A549 (cell line): Measurements from ENCODE around the gene NMRK1. TPM values are rescaled to one million over a fixed set of nuclear protein-coding genes. Genes with fewer than 3 reads are reported as not detected.

Source experiments
- ATAC-seq, 2 experiments: fragments of 200-7000 bp in 1 of 2; fragments of >200 bp in 1 of 2; cut with Nextera tagmentation in 1 of 2; cut with Tn5 transposase in 1 of 2; 3 replicates each; pipeline versions ENCODE4 v1.8.0 to v1.9.1; 2018 to 2020; ENCODE audit warnings: mild to moderate bottlenecking in 1 of 2, moderate library complexity in 1 of 2
- CTCF ChIA-PET: fragments of 300-600 bp; sonication (Branson Sonifier 250); formaldehyde crosslinking; extraction: SDS; loops from one replicate; lab custom pipeline; 2021; ENCODE audit warnings: antibody characterized with exemption, inconsistent platforms; lab: Yijun Ruan, JAX
- POLR2A ChIA-PET: fragments of 350-600 bp; formaldehyde crosslinking; extraction: SDS; loops from one replicate; lab custom pipeline; 2021; ENCODE audit warnings: antibody characterized with exemption, inconsistent platforms; lab: Yijun Ruan, JAX
- DNase-seq, 2 experiments: peaks; one replicate each; pipeline versions ENCODE4 v3.0.0 to v3.0.0-alpha.2; 2011 to 2016; ENCODE audit warnings: low read depth in 1 of 2, low spot score in 1 of 2
- FAIRE-seq: peaks from 2 replicates; lab custom pipeline; 2011; peaks lifted over from hg19 to GRCh38; lab: Jason Lieb, UNC
- H3K27ac ChIP-seq, 2 experiments: fragments of >200 bp; sonication (Bioruptor Twin); formaldehyde crosslinking; 3 replicates each; pipeline ENCODE4 v1.5.1; 2016 to 2017
- H3K4me1 ChIP-seq: fragments of >200 bp; sonication (Bioruptor Twin); formaldehyde crosslinking; 3 replicates; pipeline ENCODE4 v1.6.1; 2016
- H3K4me2 ChIP-seq: fragments of >200 bp; sonication (Bioruptor Twin); formaldehyde crosslinking; 3 replicates; pipeline ENCODE4 v1.6.1; 2016
- H3K4me3 ChIP-seq: fragments of >200 bp; sonication (Bioruptor Twin); formaldehyde crosslinking; 3 replicates; pipeline ENCODE4 v1.5.1; 2016
- H3K9me3 ChIP-seq: fragments of >200 bp; sonication (Bioruptor Twin); formaldehyde crosslinking; 3 replicates; pipeline ENCODE4 v1.6.1; 2016
- BHLHE40 ChIP-seq: IDR thresholded peaks from 2 replicates; pipeline ENCODE4 v1.6.1; 2012; ENCODE audit warnings: low read depth, low read length, inconsistent platforms
- CBX8 ChIP-seq: fragments of 200-600 bp; sonication (generic); IDR thresholded peaks from 2 replicates; pipeline ENCODE4 v1.6.1; 2016
- CEBPB ChIP-seq, 2 experiments: fragments of >200 bp in 1 of 2; sonication (Bioruptor Twin) in 1 of 2; formaldehyde crosslinking in 1 of 2; IDR thresholded peaks; 2 replicates each; pipeline ENCODE4 v1.6.1; 2012 to 2016
- CHD2 ChIP-seq: fragments of 150-350 bp; IDR thresholded peaks from 2 replicates; pipeline ENCODE4 v1.6.1; 2014; ENCODE audit warnings: low read length; ENCODE audit not compliant: partially characterized antibody
- EHF ChIP-seq: fragments of 250-450 bp; sonication (Bioruptor Pico); IDR thresholded peaks from 2 replicates; pipeline ENCODE4 v1.5.0; 2020; ENCODE audit warnings: mild to moderate bottlenecking
- EHMT2 ChIP-seq: fragments of 200-600 bp; sonication (generic); IDR thresholded peaks from 2 replicates; pipeline ENCODE4 v1.6.1; 2016; ENCODE audit warnings: antibody characterized with exemption, low read depth, mild to moderate bottlenecking, moderate library complexity
- EP300 ChIP-seq, 2 experiments: fragments of >200 bp; sonication (Bioruptor Twin); formaldehyde crosslinking; IDR thresholded peaks; 2 replicates in 1 of 2; 3 replicates in 1 of 2; pipeline ENCODE4 v1.6.1; 2016 to 2017
- ESRRA ChIP-seq: fragments of 150-350 bp; IDR thresholded peaks from 2 replicates; pipeline ENCODE4 v1.6.1; 2014; ENCODE audit warnings: mild to moderate bottlenecking, low read length, borderline replicate concordance
- FOSB ChIP-seq: fragments of 250-450 bp; sonication (Bioruptor Pico); IDR thresholded peaks from 2 replicates; pipeline ENCODE4 v1.5.0; 2020; ENCODE audit warnings: mild to moderate bottlenecking, moderate library complexity
- HDAC2 ChIP-seq: fragments of 200-600 bp; sonication (generic); IDR thresholded peaks from 2 replicates; pipeline ENCODE4 v1.6.1; 2016
- HOXB5 ChIP-seq: fragments of 250-450 bp; sonication (Bioruptor Pico); IDR thresholded peaks from 2 replicates; pipeline ENCODE4 v1.5.0; 2020; ENCODE audit warnings: mild to moderate bottlenecking, moderate library complexity
- KDM1A ChIP-seq: fragments of 200-600 bp; sonication (generic); IDR thresholded peaks from 2 replicates; pipeline ENCODE4 v1.6.1; 2016; ENCODE audit warnings: low read depth, mild to moderate bottlenecking
- MAFK ChIP-seq: fragments of 450-650 bp; IDR thresholded peaks from 2 replicates; pipeline ENCODE4 v1.6.1; 2014; ENCODE audit not compliant: partially characterized antibody
- MAZ ChIP-seq: fragments of 150-350 bp; IDR thresholded peaks from 2 replicates; pipeline ENCODE4 v1.6.1; 2014; ENCODE audit warnings: antibody characterized with exemption, low read depth, low read length, borderline replicate concordance
- NR3C1 ChIP-seq: fragments of >200 bp; sonication (Bioruptor Twin); formaldehyde crosslinking; IDR thresholded peaks from 3 replicates; pipeline ENCODE4 v1.6.1; 2017
- PHF8 ChIP-seq: fragments of 200-600 bp; sonication (generic); IDR thresholded peaks from 2 replicates; pipeline ENCODE4 v1.6.1; 2016; ENCODE audit warnings: low read depth, mild to moderate bottlenecking, antibody characterized with exemption, moderate library complexity, borderline replicate concordance
- SMC3 ChIP-seq: fragments of >200 bp; sonication (Bioruptor Twin); formaldehyde crosslinking; IDR thresholded peaks from 3 replicates; pipeline ENCODE4 v1.6.1; 2018; ENCODE audit warnings: inconsistent platforms
- SREBF2 ChIP-seq: fragments of 450-650 bp; IDR thresholded peaks from 2 replicates; pipeline ENCODE4 v1.6.1; 2014; ENCODE audit warnings: mild to moderate bottlenecking, moderate library complexity
- TFCP2L1 ChIP-seq: fragments of 250-450 bp; sonication (Bioruptor Pico); IDR thresholded peaks from 2 replicates; pipeline ENCODE4 v1.5.0; 2021; ENCODE audit warnings: mild to moderate bottlenecking
- ZNF302 ChIP-seq: fragments of 250-450 bp; sonication (Bioruptor Pico); IDR thresholded peaks from 2 replicates; pipeline ENCODE4 v1.9.0; 2021; ENCODE audit warnings: inconsistent platforms, mild to moderate bottlenecking, moderate library complexity
- ZSCAN20 ChIP-seq: fragments of 250-450 bp; sonication (Bioruptor Pico); IDR thresholded peaks from 2 replicates; pipeline ENCODE4 v1.8.0; 2022; ENCODE audit warnings: mild to moderate bottlenecking, moderate library complexity
- WGBS: methylation state at CpG from one replicate; pipeline ENCODE4 v1.1.6; 2017; ENCODE audit errors: missing lambda C conversion rate; 5-methylcytosine and 5-hydroxymethylcytosine counted together
- polyA plus RNA-seq, 4 experiments: library from polyadenylated mRNA; depleted of rRNA in 3 of 4; stranded (reverse); fragments of >200 nt; fragmentation: RNase III in 1 of 4; extraction: RNeasy Plus Mini Kit Qiagen cat#74134 plus additional on column Dnase treatment in 1 of 4; gene quantifications; 2 replicates in 3 of 4; 3 replicates in 1 of 4; pipeline ENCODE4 v1.2.3, GENCODE V29; 2011 to 2017
- TF ChIP-seq, protein P1 (sequence below): fragments of 200-600 bp; sonication (generic); IDR thresholded peaks from 2 replicates; pipeline ENCODE4 v1.6.1; 2016; ENCODE audit warnings: antibody characterized with exemption, mild to moderate bottlenecking, moderate library complexity
- TF ChIP-seq, protein P2 (sequence below): fragments of >200 bp; sonication (Bioruptor Twin); formaldehyde crosslinking; IDR thresholded peaks from 3 replicates; pipeline ENCODE4 v1.5.1; 2016
- TF ChIP-seq, protein P3 (sequence below): fragments of 150-350 bp; IDR thresholded peaks from 2 replicates; pipeline ENCODE4 v1.6.1; 2014; ENCODE audit warnings: low read depth, mild to moderate bottlenecking, low read length
- TF ChIP-seq, protein P4 (sequence below): fragments of >200 bp; sonication (Bioruptor Twin); formaldehyde crosslinking; IDR thresholded peaks from 2 replicates; pipeline ENCODE4 v1.6.1; 2016
- TF ChIP-seq, protein P5 (sequence below): fragments of 450-650 bp; IDR thresholded peaks from 2 replicates; pipeline ENCODE4 v1.6.1; 2014; ENCODE audit warnings: antibody characterized with exemption
- TF ChIP-seq, protein P6 (sequence below): fragments of >200 bp; sonication (Bioruptor Twin); formaldehyde crosslinking; IDR thresholded peaks from 3 replicates; pipeline ENCODE4 v1.6.1; 2016

The NMRK1 gene
- polyA plus RNA-seq, 2 of the 4 experiments (the other 2 are of a cell fraction): 7.6 to 10.5 TPM

DNA sequence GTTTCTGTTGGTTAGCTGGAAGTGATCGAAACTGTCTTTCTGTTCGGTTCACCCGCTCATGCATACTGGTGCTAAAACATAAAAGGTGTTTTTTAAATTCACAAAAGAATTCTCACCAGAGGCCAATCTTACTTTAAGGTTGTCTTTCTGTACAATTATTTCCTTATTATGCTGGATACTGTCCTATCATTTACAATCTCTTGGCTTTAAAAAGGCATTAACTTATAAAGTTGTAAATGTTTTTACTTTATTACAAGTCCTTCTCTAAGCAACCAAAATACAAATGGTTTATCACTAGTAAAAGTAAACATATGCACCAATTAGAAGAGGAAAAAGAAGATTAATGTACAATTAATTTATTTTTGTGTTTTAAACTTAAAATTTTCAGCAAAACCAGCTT lies 70.6 kb downstream of the NMRK1 start:
- no peak overlapping the region for H3K27ac ChIP-seq
- ATAC-seq (no peak), FAIRE-seq (peak; percentile 65), DNase-seq (no peak)
- no peaks in the 10 kb centered on the region for H3K4me1 ChIP-seq
- H3K9me3 ChIP-seq: no peaks in the 10 kb centered on the region
- no peak overlapping the region for H3K4me3 ChIP-seq
- TF ChIP-seq EHMT2: no peak
- no peak for TF ChIP-seq SMC3
- TF ChIP-seq EHF: no peak
- TF ChIP-seq BHLHE40: no peak
- no peak for TF ChIP-seq MAZ
- TF ChIP-seq, protein P1, sequence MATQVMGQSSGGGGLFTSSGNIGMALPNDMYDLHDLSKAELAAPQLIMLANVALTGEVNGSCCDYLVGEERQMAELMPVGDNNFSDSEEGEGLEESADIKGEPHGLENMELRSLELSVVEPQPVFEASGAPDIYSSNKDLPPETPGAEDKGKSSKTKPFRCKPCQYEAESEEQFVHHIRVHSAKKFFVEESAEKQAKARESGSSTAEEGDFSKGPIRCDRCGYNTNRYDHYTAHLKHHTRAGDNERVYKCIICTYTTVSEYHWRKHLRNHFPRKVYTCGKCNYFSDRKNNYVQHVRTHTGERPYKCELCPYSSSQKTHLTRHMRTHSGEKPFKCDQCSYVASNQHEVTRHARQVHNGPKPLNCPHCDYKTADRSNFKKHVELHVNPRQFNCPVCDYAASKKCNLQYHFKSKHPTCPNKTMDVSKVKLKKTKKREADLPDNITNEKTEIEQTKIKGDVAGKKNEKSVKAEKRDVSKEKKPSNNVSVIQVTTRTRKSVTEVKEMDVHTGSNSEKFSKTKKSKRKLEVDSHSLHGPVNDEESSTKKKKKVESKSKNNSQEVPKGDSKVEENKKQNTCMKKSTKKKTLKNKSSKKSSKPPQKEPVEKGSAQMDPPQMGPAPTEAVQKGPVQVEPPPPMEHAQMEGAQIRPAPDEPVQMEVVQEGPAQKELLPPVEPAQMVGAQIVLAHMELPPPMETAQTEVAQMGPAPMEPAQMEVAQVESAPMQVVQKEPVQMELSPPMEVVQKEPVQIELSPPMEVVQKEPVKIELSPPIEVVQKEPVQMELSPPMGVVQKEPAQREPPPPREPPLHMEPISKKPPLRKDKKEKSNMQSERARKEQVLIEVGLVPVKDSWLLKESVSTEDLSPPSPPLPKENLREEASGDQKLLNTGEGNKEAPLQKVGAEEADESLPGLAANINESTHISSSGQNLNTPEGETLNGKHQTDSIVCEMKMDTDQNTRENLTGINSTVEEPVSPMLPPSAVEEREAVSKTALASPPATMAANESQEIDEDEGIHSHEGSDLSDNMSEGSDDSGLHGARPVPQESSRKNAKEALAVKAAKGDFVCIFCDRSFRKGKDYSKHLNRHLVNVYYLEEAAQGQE: no peak
- TF ChIP-seq NR3C1: no peak
- ChIA-PET CTCF (interaction anchor here (0.8 to 6.3 kb wide), 6 partner anchors 9 to 243 kb away, joined by 3 to 25 read pairs (median 4); no protein-coding TSS in a partner anchor), POLR2A (interaction anchor here (1.1 to 2.1 kb wide), 2 partner anchors 8 to 11 kb away, joined by 3 to 6 read pairs; partner anchors contain the start of gene CARNMT1)
- WGBS: 94% methylated on average over 3 of the region's 3 CpGs
- no peak overlapping the region for H3K4me2 ChIP-seq

DNA sequence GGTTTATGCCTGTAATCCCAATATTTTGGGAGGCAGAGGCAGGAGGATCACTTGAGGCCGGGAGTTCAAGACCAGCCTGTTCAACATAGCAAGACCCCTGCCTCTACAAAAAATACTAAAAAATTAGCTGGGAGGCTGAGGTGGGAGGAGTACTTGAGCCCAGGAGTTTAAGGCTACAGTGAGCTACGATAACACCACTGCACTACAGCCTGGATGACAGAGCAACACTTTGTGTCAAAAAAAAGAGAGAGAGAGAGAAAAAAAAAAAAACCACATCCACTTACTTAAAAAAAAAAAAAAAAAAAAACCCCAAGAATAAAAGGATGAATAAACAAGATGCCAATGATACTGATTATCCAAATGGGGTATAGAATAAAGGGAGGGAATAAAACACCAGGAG lies 74.2 kb downstream of the NMRK1 start:
- 83% methylated on average over 2 of the region's 2 CpGs for WGBS
- H3K4me2 ChIP-seq: no peak overlapping the region
- TF ChIP-seq HDAC2: no peak
- TF ChIP-seq EP300 (IDR thresholded peaks at IDR 0.05): no peak
- TF ChIP-seq MAFK: no peak
- no peak for TF ChIP-seq CBX8
- no peak for TF ChIP-seq CHD2
- no peak for TF ChIP-seq FOSB (CRISPR knock-in tag)
- TF ChIP-seq, protein P2, sequence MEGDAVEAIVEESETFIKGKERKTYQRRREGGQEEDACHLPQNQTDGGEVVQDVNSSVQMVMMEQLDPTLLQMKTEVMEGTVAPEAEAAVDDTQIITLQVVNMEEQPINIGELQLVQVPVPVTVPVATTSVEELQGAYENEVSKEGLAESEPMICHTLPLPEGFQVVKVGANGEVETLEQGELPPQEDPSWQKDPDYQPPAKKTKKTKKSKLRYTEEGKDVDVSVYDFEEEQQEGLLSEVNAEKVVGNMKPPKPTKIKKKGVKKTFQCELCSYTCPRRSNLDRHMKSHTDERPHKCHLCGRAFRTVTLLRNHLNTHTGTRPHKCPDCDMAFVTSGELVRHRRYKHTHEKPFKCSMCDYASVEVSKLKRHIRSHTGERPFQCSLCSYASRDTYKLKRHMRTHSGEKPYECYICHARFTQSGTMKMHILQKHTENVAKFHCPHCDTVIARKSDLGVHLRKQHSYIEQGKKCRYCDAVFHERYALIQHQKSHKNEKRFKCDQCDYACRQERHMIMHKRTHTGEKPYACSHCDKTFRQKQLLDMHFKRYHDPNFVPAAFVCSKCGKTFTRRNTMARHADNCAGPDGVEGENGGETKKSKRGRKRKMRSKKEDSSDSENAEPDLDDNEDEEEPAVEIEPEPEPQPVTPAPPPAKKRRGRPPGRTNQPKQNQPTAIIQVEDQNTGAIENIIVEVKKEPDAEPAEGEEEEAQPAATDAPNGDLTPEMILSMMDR: no peak
- TF ChIP-seq, protein P3, sequence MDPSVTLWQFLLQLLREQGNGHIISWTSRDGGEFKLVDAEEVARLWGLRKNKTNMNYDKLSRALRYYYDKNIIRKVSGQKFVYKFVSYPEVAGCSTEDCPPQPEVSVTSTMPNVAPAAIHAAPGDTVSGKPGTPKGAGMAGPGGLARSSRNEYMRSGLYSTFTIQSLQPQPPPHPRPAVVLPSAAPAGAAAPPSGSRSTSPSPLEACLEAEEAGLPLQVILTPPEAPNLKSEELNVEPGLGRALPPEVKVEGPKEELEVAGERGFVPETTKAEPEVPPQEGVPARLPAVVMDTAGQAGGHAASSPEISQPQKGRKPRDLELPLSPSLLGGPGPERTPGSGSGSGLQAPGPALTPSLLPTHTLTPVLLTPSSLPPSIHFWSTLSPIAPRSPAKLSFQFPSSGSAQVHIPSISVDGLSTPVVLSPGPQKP: no peak
- TF ChIP-seq, protein P4, sequence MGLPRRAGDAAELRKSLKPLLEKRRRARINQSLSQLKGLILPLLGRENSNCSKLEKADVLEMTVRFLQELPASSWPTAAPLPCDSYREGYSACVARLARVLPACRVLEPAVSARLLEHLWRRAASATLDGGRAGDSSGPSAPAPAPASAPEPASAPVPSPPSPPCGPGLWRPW: no peak
- TF ChIP-seq CEBPB (IDR thresholded peaks at IDR 0.05): no peak
- TF ChIP-seq, protein P5, sequence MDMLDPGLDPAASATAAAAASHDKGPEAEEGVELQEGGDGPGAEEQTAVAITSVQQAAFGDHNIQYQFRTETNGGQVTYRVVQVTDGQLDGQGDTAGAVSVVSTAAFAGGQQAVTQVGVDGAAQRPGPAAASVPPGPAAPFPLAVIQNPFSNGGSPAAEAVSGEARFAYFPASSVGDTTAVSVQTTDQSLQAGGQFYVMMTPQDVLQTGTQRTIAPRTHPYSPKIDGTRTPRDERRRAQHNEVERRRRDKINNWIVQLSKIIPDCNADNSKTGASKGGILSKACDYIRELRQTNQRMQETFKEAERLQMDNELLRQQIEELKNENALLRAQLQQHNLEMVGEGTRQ: no peak
- TF ChIP-seq ZSCAN20 (CRISPR knock-in tag): no peak
- no peak for TF ChIP-seq ZNF302 (CRISPR knock-in tag)
- TF ChIP-seq, protein P6, sequence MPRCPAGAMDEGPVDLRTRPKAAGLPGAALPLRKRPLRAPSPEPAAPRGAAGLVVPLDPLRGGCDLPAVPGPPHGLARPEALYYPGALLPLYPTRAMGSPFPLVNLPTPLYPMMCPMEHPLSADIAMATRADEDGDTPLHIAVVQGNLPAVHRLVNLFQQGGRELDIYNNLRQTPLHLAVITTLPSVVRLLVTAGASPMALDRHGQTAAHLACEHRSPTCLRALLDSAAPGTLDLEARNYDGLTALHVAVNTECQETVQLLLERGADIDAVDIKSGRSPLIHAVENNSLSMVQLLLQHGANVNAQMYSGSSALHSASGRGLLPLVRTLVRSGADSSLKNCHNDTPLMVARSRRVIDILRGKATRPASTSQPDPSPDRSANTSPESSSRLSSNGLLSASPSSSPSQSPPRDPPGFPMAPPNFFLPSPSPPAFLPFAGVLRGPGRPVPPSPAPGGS: no peak
- no peak for TF ChIP-seq PHF8
- TF ChIP-seq SREBF2: no peak
- TF ChIP-seq HOXB5 (CRISPR knock-in tag): no peak
- no peak for TF ChIP-seq TFCP2L1
- no peak for TF ChIP-seq ESRRA
- TF ChIP-seq KDM1A: no peak
- POLR2A ChIA-PET: no interaction called here
- FAIRE-seq: no peak
- no peak for ATAC-seq
- H3K9me3 ChIP-seq: no peaks in the 10 kb centered on the region
- no peaks in the 10 kb centered on the region for H3K4me1 ChIP-seq
- no peak for DNase-seq
- no peak overlapping the region for H3K27ac ChIP-seq
- no peak overlapping the region for H3K4me3 ChIP-seq
- CTCF ChIA-PET: interaction anchor here (0.8 to 6.3 kb wide), 6 partner anchors 11 to 242 kb away, joined by 3 to 25 read pairs (median 12); partner anchors contain the start of gene C9orf40
